GM23338 (cell line): ENCODE results near the gene ZDHHC16.

Experiments
- CREB1 ChIP-seq: fragments of 250-450 bp; sonication (Bioruptor Pico); IDR thresholded peaks from 2 replicates; pipeline ENCODE4 v1.5.0; 2020; ENCODE audit warnings: low read depth, mild to moderate bottlenecking, moderate library complexity
- CTCF ChIP-seq, 2 experiments: fragments of 200-600 bp in 1 of 2; sonication (generic) in 1 of 2; conservative IDR thresholded peaks; 2 replicates each; pipeline versions ENCODE4 v1.5.1 to v1.6.1; 2016 to 2017; ENCODE audit warnings: antibody characterized with exemption in 2 of 2, low read depth in 2 of 2, mild to moderate bottlenecking in 2 of 2, moderate library complexity in 1 of 2
- EZH2 ChIP-seq: fragments of 200-600 bp; sonication (generic); IDR thresholded peaks from one replicate; pipeline ENCODE4 v1.8.0; 2017; ENCODE audit warnings: antibody characterized with exemption, mild to moderate bottlenecking, low read depth; ENCODE audit not compliant: unreplicated experiment
- EZH2phosphoT487 ChIP-seq: fragments of 200-600 bp; sonication (generic); IDR thresholded peaks from one replicate; pipeline ENCODE4 v1.8.1; 2018; ENCODE audit warnings: antibody characterized with exemption; ENCODE audit not compliant: unreplicated experiment
- JUNB ChIP-seq: IDR thresholded peaks from one replicate; pipeline ENCODE4 v1.6.1; 2016; ENCODE audit warnings: antibody characterized with exemption; ENCODE audit not compliant: unreplicated experiment
- POLR2AphosphoS5 ChIP-seq: IDR thresholded peaks from 2 replicates; pipeline ENCODE4 v1.6.1; 2016; ENCODE audit warnings: antibody characterized with exemption, low read depth
- REST ChIP-seq: IDR thresholded peaks from one replicate; pipeline ENCODE4 v1.6.1; 2018; ENCODE audit warnings: antibody characterized with exemption; ENCODE audit not compliant: unreplicated experiment
- ZNF114 ChIP-seq: fragments of 250-450 bp; sonication (Bioruptor Pico); IDR thresholded peaks from 2 replicates; pipeline ENCODE4 v1.5.0; 2020; ENCODE audit warnings: mild to moderate bottlenecking, moderate library complexity
- ZNF331 ChIP-seq: fragments of 250-450 bp; sonication (Bioruptor Pico); IDR thresholded peaks from 2 replicates; pipeline ENCODE4 v1.5.0; 2020; ENCODE audit warnings: low read depth, mild to moderate bottlenecking, moderate library complexity

- TF ChIP-seq CTCF (conservative IDR thresholded peaks at IDR 0.05; ENCODE audit: low read depth in 2 of 2): no peak
- no peak for TF ChIP-seq POLR2AphosphoS5
- no peak for TF ChIP-seq EZH2
- TF ChIP-seq CREB1 (CRISPR knock-in tag): no peak
- TF ChIP-seq REST: no peak
- no peak for TF ChIP-seq EZH2phosphoT487
- no peak for TF ChIP-seq JUNB
- TF ChIP-seq ZNF114: no peak
- no peak for TF ChIP-seq ZNF331
These were observed 10.2 kb downstream of the ZDHHC16 start for GRCh38 chr10:97456034-97456685.
